Measurements from ENCODE around the gene TSPYL2.

The TSPYL2 gene

GRCh38 chrX:53081925-53082772 is at the start of gene TSPYL2:
TSPYL2 (plus strand) TSS chrX:53082367; CDS start chrX:53082499, 132 bp downstream.
- peak; percentile 90 to 92 for DNase-seq

DNA sequence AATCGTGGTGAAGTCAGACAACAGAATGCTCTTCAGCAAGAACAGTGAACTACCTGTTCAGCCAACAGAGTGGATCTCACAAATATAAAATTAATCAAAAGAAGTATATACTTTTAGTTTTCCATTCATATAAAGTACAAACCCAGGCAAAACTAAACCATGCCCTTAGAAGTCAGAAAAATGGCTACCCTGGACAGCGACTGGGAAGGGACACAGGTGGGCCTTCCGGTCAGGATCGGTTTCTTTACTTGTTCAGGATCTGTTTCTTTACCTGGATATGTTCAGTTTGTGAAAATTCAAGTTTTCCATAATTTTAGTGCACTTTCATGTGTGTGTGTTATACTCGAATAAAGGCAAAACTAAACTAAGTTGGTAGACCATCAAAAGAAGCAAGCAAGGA is 46.0 kb upstream of the TSPYL2 start:
- DNase-seq, result no peak

DNA sequence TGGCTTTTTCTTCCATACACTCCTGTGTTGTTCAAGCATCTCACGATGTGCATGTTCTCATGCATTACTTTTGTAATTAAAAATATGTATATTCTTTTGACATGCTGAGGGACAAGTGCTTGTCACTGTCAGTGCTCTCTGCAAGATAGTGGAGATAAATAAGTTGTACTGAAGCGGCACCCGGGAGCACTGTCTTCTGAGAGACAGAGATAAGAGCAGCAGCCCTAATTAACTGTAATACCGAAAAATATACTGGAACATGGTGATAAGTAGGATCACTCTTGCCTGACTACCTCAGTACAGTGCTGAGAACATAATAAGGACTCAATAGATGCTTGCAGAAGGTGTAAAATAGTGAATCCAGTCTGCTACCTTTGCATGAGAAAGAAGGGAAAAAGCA is 42.9 kb upstream of the TSPYL2 start:
- no peak for DNase-seq

DNA sequence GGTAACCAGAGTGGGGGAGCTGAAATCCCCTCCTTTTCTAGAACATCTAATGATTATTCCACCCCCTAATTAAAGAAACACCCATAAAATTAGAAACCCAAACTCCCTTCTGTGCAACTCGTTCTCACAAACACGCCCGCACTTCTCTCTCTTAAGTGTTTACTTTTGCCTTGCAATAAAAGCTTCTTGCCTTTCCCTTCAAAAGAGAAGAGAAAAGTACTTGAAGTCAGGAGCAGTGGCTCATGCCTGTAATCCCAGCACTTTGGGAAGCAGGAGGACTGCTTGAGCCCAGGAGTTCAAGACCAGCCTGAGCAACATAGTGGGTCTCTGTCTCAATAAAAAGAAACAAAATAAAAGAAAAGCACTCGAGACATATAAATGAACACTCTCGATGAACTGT is 37.2 kb upstream of the TSPYL2 start:
- DNase-seq, result no peak

- DNase-seq, result no peak
Observed at GRCh38 chrX:53047228-53047627, 34.9 kb upstream of the TSPYL2 start.

- DNase-seq, result no peak
Observed at GRCh38 chrX:53048169-53049126, 33.7 kb upstream of the TSPYL2 start, which contains the start of gene GPR173. GPR173 (plus strand) TSS chrX:53048789; CDS start chrX:53076622, 27,833 bp downstream.

- DNase-seq, result no peak
Observed at GRCh38 chrX:53049127-53049517, 33.0 kb upstream of the TSPYL2 start.

DNA sequence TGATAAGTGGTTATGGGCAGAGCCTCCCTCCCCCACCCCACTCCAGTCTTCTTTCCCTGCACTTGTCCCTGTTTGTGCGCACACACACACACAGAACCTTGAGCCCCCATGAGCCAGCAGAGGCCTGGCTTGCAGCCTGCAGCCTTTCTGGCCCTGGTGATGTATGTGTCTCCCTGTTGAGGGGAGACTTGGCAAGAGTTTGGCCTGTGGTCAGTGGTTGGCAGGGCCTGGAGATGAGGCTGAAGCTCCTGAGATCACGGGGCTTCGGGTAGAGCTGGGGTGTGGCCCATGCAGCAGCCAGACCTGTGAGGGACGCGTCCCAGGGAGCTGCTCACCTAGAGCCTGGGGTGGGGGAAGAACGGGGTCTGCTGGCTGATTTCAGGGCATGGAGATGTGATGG is 31.3 kb upstream of the TSPYL2 start:
- no peak for DNase-seq

- no peak for DNase-seq
Observed at GRCh38 chrX:53055244-53055849, 26.8 kb upstream of the TSPYL2 start.

DNA sequence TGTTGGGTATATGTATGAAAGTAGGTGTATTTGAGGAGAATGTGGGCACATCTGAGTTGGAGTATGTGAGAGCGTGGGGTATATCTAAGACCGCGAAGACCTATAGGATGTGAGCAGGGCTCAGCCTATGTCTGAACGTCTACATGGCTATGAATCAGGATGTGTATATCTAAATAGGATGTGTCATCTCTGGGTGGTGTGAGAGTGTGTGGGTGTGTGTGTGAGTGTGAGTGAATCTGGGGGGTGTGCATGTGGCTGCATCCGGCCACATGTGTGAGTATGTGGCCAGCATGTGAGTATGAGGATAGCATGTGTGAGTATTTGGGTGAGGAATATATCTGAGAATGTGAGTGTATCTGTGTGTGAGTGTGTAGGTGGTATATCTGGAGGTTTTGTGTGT is 25.9 kb upstream of the TSPYL2 start:
- no peak for DNase-seq

GRCh38 chrX:53065104-53065503 is 17.1 kb upstream of the TSPYL2 start:
- DNase-seq, result no peak

GRCh38 chrX:53071064-53071463 is 11.1 kb upstream of the TSPYL2 start:
- DNase-seq, result no peak

GRCh38 chrX:53071604-53072417 is 10.4 kb upstream of the TSPYL2 start:
- DNase-seq, result peak; percentile 47 to 55

DNA sequence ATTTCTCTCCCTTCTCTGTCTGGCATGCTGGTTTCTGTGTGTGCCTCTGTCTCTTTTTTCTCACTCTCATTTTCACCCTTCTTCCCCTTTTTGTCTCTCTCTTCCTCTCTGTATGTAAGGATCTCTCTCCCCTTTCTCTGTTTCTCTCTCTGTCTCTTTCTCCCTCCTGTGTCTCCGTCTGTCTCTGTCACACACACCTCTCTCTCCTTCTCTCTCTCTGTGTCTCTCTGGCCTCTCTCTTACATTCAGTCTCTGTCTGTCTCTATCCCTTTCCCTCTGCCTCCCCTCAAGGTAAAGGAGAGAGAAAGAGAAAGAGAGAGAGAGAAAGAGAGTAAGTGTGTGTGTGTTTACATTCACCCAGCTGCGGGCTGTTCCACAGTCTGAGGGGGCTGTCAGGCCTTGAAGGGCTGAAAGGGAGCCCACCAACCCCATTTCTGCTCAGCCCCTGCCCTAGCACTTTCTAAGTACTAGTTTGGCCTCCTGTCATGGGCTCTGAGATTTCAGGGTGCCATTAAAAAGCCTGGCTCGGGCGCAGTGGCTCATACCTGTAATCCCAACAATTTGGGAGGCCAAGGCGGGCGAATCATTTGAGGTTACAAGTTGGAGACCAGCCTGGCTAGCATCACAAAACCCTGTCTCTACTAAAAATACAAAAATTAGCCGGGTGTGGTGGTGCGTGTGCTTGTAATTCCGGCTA is 9.6 kb upstream of the TSPYL2 start:
- DNase-seq, result no peak

GRCh38 chrX:53073115-53073586 is 9.0 kb upstream of the TSPYL2 start:
- no peak for DNase-seq

- no peak for DNase-seq
Observed at GRCh38 chrX:53075011-53075410, 7.2 kb upstream of the TSPYL2 start.

GRCh38 chrX:53076671-53077070 is 5.5 kb upstream of the TSPYL2 start:
- DNase-seq, result no peak

GRCh38 chrX:53077207-53078197 is 4.7 kb upstream of the TSPYL2 start:
- no peak for DNase-seq

- no peak for DNase-seq
Observed at GRCh38 chrX:53078943-53079342, 3.2 kb upstream of the TSPYL2 start.

All from activated CD4-positive, alpha-beta T cell treated with anti-CD3 and anti-CD28 coated beads, Interleukin-2, amount 50 U/mL, for 48 hours (primary cell).